A673 (cell line): ENCODE results near the gene NEAT1. TPM values are rescaled to one million over a fixed set of nuclear protein-coding genes. Genes with fewer than 3 reads are reported as not detected.

Source experiments
- BruUV-seq: library from RNA; stranded (reverse); fragments of 400-500 nt; replicated peaks from 2 replicates; lab custom pipeline; 2021; lab: Mats Ljungman, UMichigan
- CTCF ChIA-PET: fragments of 300-600 bp; sonication (Branson Sonifier 250); formaldehyde crosslinking; loops from one replicate; lab custom pipeline; 2022; ENCODE audit warnings: antibody characterized with exemption; lab: Charles Lee
- POLR2A ChIA-PET: fragments of 300-600 bp; sonication (Branson Sonifier 250); formaldehyde crosslinking; loops from one replicate; lab custom pipeline; 2022; ENCODE audit warnings: antibody characterized with exemption; ENCODE audit not compliant: low non-redundant PET; lab: Charles Lee
- DNase-seq: peaks from one replicate; pipeline ENCODE4 v3.0.0-alpha.2; 2015; ENCODE audit warnings: low spot score
- H3K27ac ChIP-seq: fragments of 200-600 bp; sonication (generic); 2 replicates; pipeline ENCODE4 v1.5.1; 2016; ENCODE audit warnings: mixed run types, low read depth, mild to moderate bottlenecking, mixed read lengths, antibody characterized with exemption, low read length; ENCODE audit not compliant: poor library complexity, severe bottlenecking
- H3K27me3 ChIP-seq: fragments of 200-600 bp; sonication (generic); replicated peaks from 2 replicates; pipeline ENCODE4 v1.6.1; 2017; ENCODE audit warnings: mixed run types, low read depth, mild to moderate bottlenecking, mixed read lengths, antibody characterized with exemption, low read length; ENCODE audit not compliant: insufficient read depth, poor library complexity
- H3K36me3 ChIP-seq: fragments of 200-600 bp; sonication (generic); 2 replicates; pipeline ENCODE4 v1.6.1; 2016; ENCODE audit warnings: mixed run types, mild to moderate bottlenecking, mixed read lengths, antibody characterized with exemption, low read length; ENCODE audit not compliant: insufficient read depth, poor library complexity, severe bottlenecking
- H3K4me1 ChIP-seq: fragments of 200-600 bp; sonication (generic); 2 replicates; pipeline ENCODE4 v1.6.1; 2017; ENCODE audit warnings: mixed run types, mild to moderate bottlenecking, mixed read lengths, antibody characterized with exemption, low read length; ENCODE audit not compliant: insufficient read depth, poor library complexity, severe bottlenecking
- H3K4me3 ChIP-seq: fragments of 200-600 bp; sonication (generic); 2 replicates; pipeline ENCODE4 v1.5.1; 2016; ENCODE audit warnings: low read depth, mixed run types, mild to moderate bottlenecking, mixed read lengths, low read length; ENCODE audit not compliant: poor library complexity, severe bottlenecking
- H3K9me3 ChIP-seq: fragments of 200-600 bp; sonication (generic); 2 replicates; pipeline ENCODE4 v1.6.1; 2016; ENCODE audit warnings: mixed run types, low read depth, mild to moderate bottlenecking, mixed read lengths, antibody characterized with exemption, low read length; ENCODE audit not compliant: poor library complexity, severe bottlenecking
- EZH2 ChIP-seq: fragments of 200-600 bp; sonication (generic); IDR thresholded peaks from 2 replicates; pipeline ENCODE4 v1.6.1; 2017; ENCODE audit warnings: borderline replicate concordance, low read depth, mild to moderate bottlenecking, mixed read lengths, antibody characterized with exemption, low read length; ENCODE audit not compliant: poor library complexity, severe bottlenecking
- intact Hi-C: fragments of 100-400 bp; cut with micrococcal nuclease; formaldehyde crosslinking; loops from one replicate; pipeline ENCODE4 v1.10.0; 2022; ENCODE audit not compliant: unreplicated experiment
- total RNA-seq: library from RNA; stranded (reverse); gene quantifications from 2 replicates; pipeline ENCODE4 v1.2.3, GENCODE V29; 2021
- TF ChIP-seq, protein P1 (sequence below): fragments of 300-800, 200-600 bp; sonication (generic); conservative IDR thresholded peaks from 2 replicates; pipeline ENCODE4 v1.5.1; 2017; ENCODE audit warnings: low read depth, mild to moderate bottlenecking, antibody characterized with exemption, low read length, moderate library complexity, mixed read lengths

NEAT1 gene
- total RNA-seq, 1 experiment from 2014 or later = 196 TPM

DNA sequence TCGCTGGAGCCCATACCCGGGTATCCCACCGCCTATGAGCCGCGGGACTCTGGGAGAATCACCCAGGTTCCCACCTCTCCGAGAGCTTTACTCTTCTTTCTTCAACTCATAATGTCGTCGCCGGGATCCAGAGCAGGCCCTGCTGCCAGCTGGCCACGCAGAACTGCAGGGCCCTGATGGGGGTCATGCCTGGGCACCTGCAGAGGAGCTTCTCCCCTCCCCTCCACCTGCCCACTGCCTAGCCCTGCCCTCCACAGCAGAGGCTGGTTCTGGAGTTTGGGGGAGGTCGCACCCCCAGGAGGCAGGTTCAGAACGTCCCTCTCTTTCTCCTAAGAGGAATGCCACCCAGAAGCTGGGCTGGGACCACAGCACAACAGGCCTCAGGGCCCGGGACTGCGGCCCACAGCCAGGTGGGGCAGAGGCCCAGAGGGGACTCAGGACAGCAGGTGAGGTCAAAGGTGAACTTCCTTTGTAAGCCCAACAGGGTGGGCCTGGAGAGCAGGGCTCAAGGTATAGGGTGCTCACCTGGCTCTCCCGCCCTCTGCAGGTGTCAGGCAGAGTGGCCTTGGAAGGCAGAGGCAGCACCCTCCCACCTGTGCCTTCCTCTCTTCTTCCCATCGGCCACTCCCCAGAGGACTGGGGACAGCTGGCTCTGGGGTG is 42.0 kb upstream of the NEAT1 start:
- TF ChIP-seq, protein P1, sequence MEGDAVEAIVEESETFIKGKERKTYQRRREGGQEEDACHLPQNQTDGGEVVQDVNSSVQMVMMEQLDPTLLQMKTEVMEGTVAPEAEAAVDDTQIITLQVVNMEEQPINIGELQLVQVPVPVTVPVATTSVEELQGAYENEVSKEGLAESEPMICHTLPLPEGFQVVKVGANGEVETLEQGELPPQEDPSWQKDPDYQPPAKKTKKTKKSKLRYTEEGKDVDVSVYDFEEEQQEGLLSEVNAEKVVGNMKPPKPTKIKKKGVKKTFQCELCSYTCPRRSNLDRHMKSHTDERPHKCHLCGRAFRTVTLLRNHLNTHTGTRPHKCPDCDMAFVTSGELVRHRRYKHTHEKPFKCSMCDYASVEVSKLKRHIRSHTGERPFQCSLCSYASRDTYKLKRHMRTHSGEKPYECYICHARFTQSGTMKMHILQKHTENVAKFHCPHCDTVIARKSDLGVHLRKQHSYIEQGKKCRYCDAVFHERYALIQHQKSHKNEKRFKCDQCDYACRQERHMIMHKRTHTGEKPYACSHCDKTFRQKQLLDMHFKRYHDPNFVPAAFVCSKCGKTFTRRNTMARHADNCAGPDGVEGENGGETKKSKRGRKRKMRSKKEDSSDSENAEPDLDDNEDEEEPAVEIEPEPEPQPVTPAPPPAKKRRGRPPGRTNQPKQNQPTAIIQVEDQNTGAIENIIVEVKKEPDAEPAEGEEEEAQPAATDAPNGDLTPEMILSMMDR = no peak
- no peak for TF ChIP-seq EZH2
- Histone ChIP-seq H3K36me3 (no peaks in the 10 kb centered on the region), H3K4me3 (no peak overlapping the region), H3K27ac (no peak overlapping the region), H3K9me3 (no peaks in the 10 kb centered on the region), H3K4me1 (peaks cover 35% of the 10 kb centered on the region), H3K27me3 (no peaks in the 10 kb centered on the region)
- ChIA-PET CTCF (interaction anchor here (0.5 to 0.7 kb wide), 2 partner anchors 113 to 128 kb away, joined by 3 to 4 read pairs; no protein-coding TSS in a partner anchor), POLR2A (no interaction called here)
- no TSS peak for BruUV-seq
- intact Hi-C loops = loop anchor here (5.0 kb wide), 3 partner anchors 37 to 192 kb away; partner anchors contain the start of genes FAM89B and ZNRD2
- DNase-seq = no peak

- TF ChIP-seq, protein P1 = no peak
- TF ChIP-seq EZH2 = no peak
- Histone ChIP-seq H3K27me3 (no peaks in the 10 kb centered on the region), H3K4me3 (peak overlapping the region; percentile 40), H3K27ac (peak overlapping the region; percentile 94), H3K36me3 (no peaks in the 10 kb centered on the region), H3K9me3 (no peaks in the 10 kb centered on the region), H3K4me1 (peaks cover 40% of the 10 kb centered on the region)
- intact Hi-C loops = loop anchor here (5.0 kb wide), 3 partner anchors 36 to 191 kb away; partner anchors contain the start of genes FAM89B and ZNRD2
- peak; percentile 52 for DNase-seq
- CTCF ChIA-PET = interaction anchor here (0.6 to 1.0 kb wide), 3 partner anchors 35 to 1111 kb away, joined by 3 to 4 read pairs (median 3); no protein-coding TSS in a partner anchor
- no TSS peak for BruUV-seq
- POLR2A ChIA-PET = no interaction called here
Observed at GRCh38 chr11:65381716-65382032, 40.9 kb upstream of the NEAT1 start.

- Histone ChIP-seq H3K4me3 (peak within 1 kb of the TSS; percentile 40), H3K27me3 (no peaks in the 10 kb centered on the region), H3K36me3 (no peaks in the 10 kb centered on the region), H3K9me3 (no peaks in the 10 kb centered on the region), H3K4me1 (peaks cover 40% of the 10 kb centered on the region), H3K27ac (peak within 1 kb of the TSS; percentile 94)
- intact Hi-C loops = loop anchor here (5.0 kb wide), 3 partner anchors 35 to 190 kb away; partner anchors contain the start of genes FAM89B and ZNRD2
- TF ChIP-seq EZH2 = no peak
- TF ChIP-seq, protein P1 = peak; percentile 82
- ChIA-PET POLR2A (interaction anchor here (0.5 kb wide), 1 partner anchor 43 kb away, joined by 3 read pairs; no protein-coding TSS in a partner anchor), CTCF (interaction anchor here (0.5 to 1.1 kb wide), 5 partner anchors 34 to 1111 kb away, joined by 3 to 4 read pairs (median 3); no protein-coding TSS in a partner anchor)
- peak; percentile 99 for DNase-seq
- BruUV-seq = TSS peak; percentile 71
Observed at GRCh38 chr11:65382033-65382803, 40.4 kb upstream of the NEAT1 start, which contains the start of gene SLC25A45. Gene SLC25A45 (minus strand): TSS chr11:65382646. CDS start chr11:65381951, 695 bp downstream.
